K562 (cell line): Measurements from ENCODE around the gene FGF23.

Experiments used
- NFATC3 ChIP-seq: fragments of 450-650 bp; IDR thresholded peaks from 2 replicates; pipeline ENCODE4 v1.6.1; 2017; ENCODE audit warnings: mild to moderate bottlenecking
- RFX5 ChIP-seq: IDR thresholded peaks from 2 replicates; pipeline ENCODE4 v1.6.1; 2011; ENCODE audit warnings: low read depth, mild to moderate bottlenecking, improper control_type of control experiment, low read length

GRCh38 chr12:4322726-4323125 lies 56.8 kb downstream of the FGF23 start:
- TF ChIP-seq RFX5: no peak
- TF ChIP-seq NFATC3: no peak
